Heart left ventricle (tissue), 16 donors: ENCODE measurements around the gene PTGER1. TPM values are rescaled to one million over a fixed set of nuclear protein-coding genes. Genes with fewer than 3 reads are reported as not detected.

ENCODE experiments used
- ATAC-seq, 4 donors: fragments of 200-7000 bp; cut with Tn5 transposase; one replicate each; pipeline ENCODE4 v1.9.1; 2020 to 2022; ENCODE audit warnings: moderate library complexity in 4 of 4, mild to moderate bottlenecking in 3 of 4, moderate number of reproducible peaks in 1 of 4
- DNase-seq, 5 donors: peaks; one replicate each; pipeline ENCODE4 v3.0.0-alpha.2; 2020
- H3K27ac ChIP-seq, 12 donors: fragments of 200-600 bp; sonication (generic) in 4 of 12; one replicate each; pipeline versions ENCODE4 v1.5.0 to v1.8.0; 2016 to 2022; ENCODE audit warnings: mild to moderate bottlenecking in 2 of 12
- H3K27me3 ChIP-seq, 9 donors: fragments of 200-600 bp; sonication (generic) in 2 of 9; one replicate each; pipeline versions ENCODE4 v1.5.1 to v1.8.0; 2016 to 2022; ENCODE audit warnings: mild to moderate bottlenecking in 3 of 9
- H3K36me3 ChIP-seq, 9 donors: fragments of 200-600 bp; sonication (generic) in 2 of 9; one replicate each; pipeline versions ENCODE4 v1.5.0 to v1.8.0; 2018 to 2022; ENCODE audit warnings: mild to moderate bottlenecking in 2 of 9
- H3K4me1 ChIP-seq, 12 donors: fragments of 200-600 bp; sonication (generic) in 4 of 12; one replicate each; pipeline versions ENCODE4 v1.5.0 to v1.8.0; 2016 to 2022; ENCODE audit warnings: mild to moderate bottlenecking in 3 of 12
- H3K4me3 ChIP-seq, 12 donors: fragments of 200-600 bp; sonication (generic) in 4 of 12; one replicate each; pipeline versions ENCODE4 v1.5.0 to v1.8.0; 2017 to 2022; ENCODE audit warnings: mild to moderate bottlenecking in 9 of 12, moderate library complexity in 4 of 12
- H3K9me3 ChIP-seq, 12 donors: fragments of 200-600 bp; sonication (generic) in 4 of 12; one replicate each; pipeline versions ENCODE4 v1.5.0 to v1.8.0; 2016 to 2022; ENCODE audit warnings: mild to moderate bottlenecking in 1 of 12
- CTCF ChIP-seq, 12 donors: fragments of 200-600 bp; sonication (generic) in 4 of 12; IDR thresholded peaks; one replicate each; pipeline versions ENCODE4 v1.5.0 to v1.8.0; 2018 to 2022; ENCODE audit warnings: antibody characterized with exemption in 12 of 12, mild to moderate bottlenecking in 5 of 12
- POLR2A ChIP-seq, 2 donors: fragments of 450-650 bp; IDR thresholded peaks; one replicate each; pipeline ENCODE4 v1.6.1; 2017; ENCODE audit warnings: antibody characterized with exemption in 2 of 2, mild to moderate bottlenecking in 2 of 2, moderate library complexity in 2 of 2
- WGBS, 4 donors: extraction: QIAGEN DNeasy Blood & Tissue Kit in 2 of 4; methylation state at CpG; one replicate each; pipeline versions ENCODE4 v1.1.5 to v1.1.7; 2013 to 2018; 5-methylcytosine and 5-hydroxymethylcytosine counted together
- intact Hi-C, 10 donors: fragments of 100-400 bp; cut with DNase I; formaldehyde crosslinking; loops; one replicate each; pipeline versions ENCODE4 v1.11.1 to v1.14.2; 2022
- polyA plus RNA-seq, 2 donors: library from polyadenylated mRNA; stranded (reverse); fragments of 200-250 nt; gene quantifications; one replicate each; pipeline ENCODE4 v1.2.3, GENCODE V29; 2013
- total RNA-seq, 9 donors: library from RNA; depleted of rRNA in 2 of 9; stranded (reverse); fragments of >200 nt in 2 of 9; fragmentation: NEBNext Ultra II Directional in 3 of 9; extraction: Animal tissue kit (Norgen Biotek cat#: 25700) in 3 of 9; gene quantifications; one replicate each; pipeline versions ENCODE4 v1.1.0 to v1.2.4, GENCODE V29; 2016 to 2023
- donor health status: ischemic (EF 13 %, LVEDD 7.1; RV severe dilation, severe dysfunction).
- donor health status: healthy with polysubstance abuse.
- donor health status: DM: no; HTN: yes; CAD: no.
- donor health status: DM: no; HTN: no; CAD: no.
- donor health status: ischemic (EF 25% LVEDD 6.9; RV normal size, moderate dysfunction).
- donor health status: ischemic (EF 25% LVEDD 5.7; RV mildly dilated, moderate dysfunction).
- donor health status: healthy.
- donor health status: DM: yes; HTN: yes; CAD: no.
- donor health status: ischemic (EF 35%, LVEDD 5.7; RV mildly dilated, moderate dysfunction).
- donor health status: nonischemic (EF 11% LVEDD 7.7; RV severe dilation, severe dysfunction).
- donor health status: DM: yes; HTN: yes; CAD: no.
- donor health status: PGD.
- donor health status: ischemic (EF 29% LVEDD 5.4; RV normal size, mild dysfunction).
- donor health status: nonischemic (EF 23%, LVEDD 6.1; RV moderate dilation, normal function).

Gene PTGER1
- total and polyA plus RNA-seq, 11 donors = 0.15 to 0.35 TPM; not detected in 9

- DNase-seq = peak in 2 of 5 donors; percentile 40 to 51
- H3K27me3 ChIP-seq = peaks cover 0 to 39% (median 16%) of the 10 kb centered on the region in 9 donors
- peaks cover 4 to 55% (median 24%) of the 10 kb centered on the region in 12 donors for H3K4me1 ChIP-seq
- no peaks in the 10 kb centered on the region for H3K9me3 ChIP-seq
- TF ChIP-seq CTCF (IDR thresholded peaks at IDR 0.05) (no peak), POLR2A (IDR thresholded peaks at IDR 0.05) (no peak)
- WGBS, 4 donors = 64 to 71% (median 66%) methylated on average over 26 of the region's 26 CpGs
- ATAC-seq = peak; percentile 15 to 33 (median 21)
- peak overlapping the region in 1 of 12 donors; percentile 16 for H3K27ac ChIP-seq
- H3K36me3 ChIP-seq = peaks cover 0 to 40% (median 28%) of the 10 kb centered on the region in 9 donors
- no peak overlapping the region for H3K4me3 ChIP-seq
- intact Hi-C loops = loop anchor here in 7 of 10 donors (5.0 to 10.0 kb wide), 6 partner anchors 35 to 342 kb away; partner anchors contain the start of gene ASF1B (in 1 of the 7)
These were observed 1.7 kb upstream of the PTGER1 start for GRCh38 chr19:14476673-14477401.

- peaks cover 0 to 39% (median 16%) of the 10 kb centered on the region in 9 donors for H3K27me3 ChIP-seq
- intact Hi-C loops = loop anchor here in 7 of 10 donors (5.0 to 10.0 kb wide), 6 partner anchors 34 to 341 kb away; partner anchors contain the start of gene ASF1B (in 1 of the 7)
- WGBS, 4 donors = 84 to 96% (median 88%) methylated on average over 6 to 7 of the region's 7 CpGs
- H3K36me3 ChIP-seq = peaks cover 0 to 43% (median 28%) of the 10 kb centered on the region in 9 donors
- peaks cover 4 to 56% (median 24%) of the 10 kb centered on the region in 12 donors for H3K4me1 ChIP-seq
- ATAC-seq = no peak
- H3K4me3 ChIP-seq = no peak overlapping the region
- TF ChIP-seq CTCF (IDR thresholded peaks at IDR 0.05) (no peak), POLR2A (IDR thresholded peaks at IDR 0.05) (no peak)
- H3K9me3 ChIP-seq = no peaks in the 10 kb centered on the region
- no peak overlapping the region for H3K27ac ChIP-seq
- no peak for DNase-seq
These were observed 1.1 kb upstream of the PTGER1 start for GRCh38 chr19:14476327-14476672.

- ATAC-seq (no peak), DNase-seq (no peak)
- Histone ChIP-seq H3K9me3 (no peaks in the 10 kb centered on the region), H3K4me3 (no peak overlapping the region), H3K4me1 (peaks cover 4 to 56% (median 24%) of the 10 kb centered on the region in 12 donors), H3K27me3 (peaks cover 0 to 39% (median 16%) of the 10 kb centered on the region in 9 donors), H3K36me3 (peaks cover 0 to 44% (median 34%) of the 10 kb centered on the region in 9 donors), H3K27ac (no peak overlapping the region)
- TF ChIP-seq CTCF (IDR thresholded peaks at IDR 0.05) (no peak), POLR2A (IDR thresholded peaks at IDR 0.05) (no peak)
- 45 to 71% (median 51%) methylated on average over 12 of the region's 12 CpGs for WGBS, 4 donors
- intact Hi-C loops = loop anchor here in 9 of 10 donors (5.0 to 10.0 kb wide), 8 partner anchors 33 to 340 kb away; partner anchors contain the start of genes ASF1B (in 2 of the 9) and PKN1 (in 2 of the 9)
These were observed 327 bp downstream of the PTGER1 start for GRCh38 chr19:14474827-14475226.

- peaks cover 0 to 45% (median 36%) of the 10 kb centered on the region in 9 donors for H3K36me3 ChIP-seq
- peaks cover 4 to 56% (median 24%) of the 10 kb centered on the region in 12 donors for H3K4me1 ChIP-seq
- ATAC-seq (no peak), DNase-seq (peak in 2 of 5 donors; percentile 36 to 75)
- no peak overlapping the region for H3K27ac ChIP-seq
- no peaks in the 10 kb centered on the region for H3K9me3 ChIP-seq
- H3K4me3 ChIP-seq = peak overlapping the region in 7 of 12 donors; percentile 12 to 41 (median 25)
- intact Hi-C loops = loop anchor here in 7 of 10 donors (5.0 to 10.0 kb wide), 7 partner anchors 37 to 339 kb away; partner anchors contain the start of genes ASF1B (in 2 of the 7) and PKN1 (in 2 of the 7)
- 15 to 31% (median 19%) methylated on average over 10 to 53 of the region's 53 CpGs for WGBS, 4 donors
- peaks cover 0 to 39% (median 16%) of the 10 kb centered on the region in 9 donors for H3K27me3 ChIP-seq
- TF ChIP-seq POLR2A (IDR thresholded peaks at IDR 0.05) (no peak), CTCF (IDR thresholded peaks at IDR 0.05) (no peak)
These were observed 1.1 kb downstream of the PTGER1 start for GRCh38 chr19:14473978-14474578.
